Measurements from ENCODE around the gene RTP3. TPM values are rescaled to one million over a fixed set of nuclear protein-coding genes. Genes with fewer than 3 reads are reported as not detected.
"Not testable (repeated sequence)": the region's sequence is repeated elsewhere in the genome, so short reads cannot be mapped to it uniquely, and the experiment has no call there.

Gene RTP3
- total RNA-seq, 1 donor from 2014 or later: not detected

DNA sequence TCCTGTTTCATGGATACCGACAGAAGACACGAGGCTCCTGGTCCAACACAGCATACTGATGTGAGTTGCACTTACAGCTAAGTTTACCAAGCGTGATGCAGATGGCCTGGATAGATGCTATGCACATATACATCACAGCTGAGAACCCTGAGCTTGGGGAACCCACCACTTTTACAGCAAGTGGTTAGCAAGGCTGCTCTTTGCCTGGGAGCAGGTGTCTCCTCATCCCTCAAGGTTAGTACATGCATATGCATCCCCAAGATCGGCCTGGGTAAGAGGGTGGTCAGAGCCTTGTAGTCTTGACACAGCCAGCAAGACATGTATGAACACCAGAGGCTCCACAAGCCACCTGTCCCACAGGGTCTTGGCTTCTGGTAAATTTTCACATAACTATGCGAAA is 40.0 kb downstream of the RTP3 start:
- FAIRE-seq (no peak), DNase-seq (ENCODE audit: low read depth) (no peak)
- Histone ChIP-seq H3K27me3 (ENCODE audit: control insufficient read depth, insufficient read depth, low read length) (no peaks in the 10 kb centered on the region), H3K36me3 (ENCODE audit: control insufficient read depth, insufficient read depth, low read length) (no peaks in the 10 kb centered on the region), H3K4me3 (ENCODE audit: low read depth, low read length) (no peak overlapping the region)
- TF ChIP-seq, protein P1, sequence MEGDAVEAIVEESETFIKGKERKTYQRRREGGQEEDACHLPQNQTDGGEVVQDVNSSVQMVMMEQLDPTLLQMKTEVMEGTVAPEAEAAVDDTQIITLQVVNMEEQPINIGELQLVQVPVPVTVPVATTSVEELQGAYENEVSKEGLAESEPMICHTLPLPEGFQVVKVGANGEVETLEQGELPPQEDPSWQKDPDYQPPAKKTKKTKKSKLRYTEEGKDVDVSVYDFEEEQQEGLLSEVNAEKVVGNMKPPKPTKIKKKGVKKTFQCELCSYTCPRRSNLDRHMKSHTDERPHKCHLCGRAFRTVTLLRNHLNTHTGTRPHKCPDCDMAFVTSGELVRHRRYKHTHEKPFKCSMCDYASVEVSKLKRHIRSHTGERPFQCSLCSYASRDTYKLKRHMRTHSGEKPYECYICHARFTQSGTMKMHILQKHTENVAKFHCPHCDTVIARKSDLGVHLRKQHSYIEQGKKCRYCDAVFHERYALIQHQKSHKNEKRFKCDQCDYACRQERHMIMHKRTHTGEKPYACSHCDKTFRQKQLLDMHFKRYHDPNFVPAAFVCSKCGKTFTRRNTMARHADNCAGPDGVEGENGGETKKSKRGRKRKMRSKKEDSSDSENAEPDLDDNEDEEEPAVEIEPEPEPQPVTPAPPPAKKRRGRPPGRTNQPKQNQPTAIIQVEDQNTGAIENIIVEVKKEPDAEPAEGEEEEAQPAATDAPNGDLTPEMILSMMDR (IDR thresholded peaks at IDR 0.05; ENCODE audit: insufficient read depth, low read length, severe bottlenecking): no peak

DNA sequence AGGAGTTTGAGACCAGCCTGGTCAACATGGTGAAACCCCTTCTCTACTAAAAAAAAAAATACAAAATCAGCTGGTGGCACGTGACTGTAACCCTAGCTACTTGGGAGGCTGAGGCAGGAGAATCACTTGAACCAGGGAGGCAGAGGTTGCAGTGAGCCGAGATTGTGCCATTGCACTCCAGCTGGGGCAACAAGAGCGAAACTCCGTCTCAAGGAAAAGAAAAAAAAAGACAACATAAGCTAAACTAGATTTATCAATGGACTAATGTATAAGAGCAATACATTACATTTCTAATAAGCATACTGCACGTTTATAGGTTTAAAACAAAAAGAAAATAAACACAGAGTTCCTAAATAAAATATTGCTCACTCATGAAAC is 40.6 kb downstream of the RTP3 start:
- H3K4me3 ChIP-seq (ENCODE audit: low read depth, low read length); H3K36me3 ChIP-seq (ENCODE audit: control insufficient read depth, insufficient read depth, low read length); H3K27me3 ChIP-seq (ENCODE audit: control insufficient read depth, insufficient read depth, low read length); DNase-seq (ENCODE audit: low read depth); FAIRE-seq: not testable (repeated sequence)

DNA sequence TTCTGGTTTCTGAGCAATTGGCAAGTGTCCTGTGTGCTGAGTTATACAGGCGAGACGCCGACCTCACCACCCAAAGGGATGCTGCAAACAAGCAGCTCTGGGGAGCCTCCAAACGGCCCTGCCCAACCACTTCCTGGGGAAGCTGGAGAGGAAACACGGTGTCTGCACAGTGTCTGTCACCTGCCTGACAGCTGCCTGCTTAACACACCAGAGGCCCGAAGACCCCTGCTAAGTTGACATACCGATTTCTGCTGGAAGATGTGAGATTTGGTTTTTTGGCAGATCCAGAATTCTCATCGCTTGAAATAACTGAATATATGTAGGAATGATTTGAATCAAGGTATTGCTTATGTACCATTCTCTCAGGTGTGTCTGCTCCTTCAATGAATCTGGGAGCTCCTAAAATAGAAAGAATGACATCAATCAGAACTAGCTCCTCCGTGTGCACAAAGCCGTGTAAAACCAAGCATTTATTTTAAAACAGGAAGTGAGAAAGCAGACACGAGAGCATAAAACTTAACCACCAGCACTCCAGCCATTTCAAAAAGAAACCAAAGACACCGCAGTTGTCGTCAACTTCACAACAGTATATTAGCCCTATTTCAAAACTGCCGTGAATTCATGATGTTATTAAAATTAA is 41.1 kb downstream of the RTP3 start:
- no peaks in the 10 kb centered on the region for H3K36me3 ChIP-seq (ENCODE audit: control insufficient read depth, insufficient read depth, low read length)
- TF ChIP-seq, protein P1 (IDR thresholded peaks at IDR 0.05; ENCODE audit: insufficient read depth, low read length, severe bottlenecking): no peak
- no peak for DNase-seq (ENCODE audit: low read depth)
- no peak for FAIRE-seq
- H3K4me3 ChIP-seq (ENCODE audit: low read depth, low read length): no peak overlapping the region
- no peaks in the 10 kb centered on the region for H3K27me3 ChIP-seq (ENCODE audit: control insufficient read depth, insufficient read depth, low read length)

DNA sequence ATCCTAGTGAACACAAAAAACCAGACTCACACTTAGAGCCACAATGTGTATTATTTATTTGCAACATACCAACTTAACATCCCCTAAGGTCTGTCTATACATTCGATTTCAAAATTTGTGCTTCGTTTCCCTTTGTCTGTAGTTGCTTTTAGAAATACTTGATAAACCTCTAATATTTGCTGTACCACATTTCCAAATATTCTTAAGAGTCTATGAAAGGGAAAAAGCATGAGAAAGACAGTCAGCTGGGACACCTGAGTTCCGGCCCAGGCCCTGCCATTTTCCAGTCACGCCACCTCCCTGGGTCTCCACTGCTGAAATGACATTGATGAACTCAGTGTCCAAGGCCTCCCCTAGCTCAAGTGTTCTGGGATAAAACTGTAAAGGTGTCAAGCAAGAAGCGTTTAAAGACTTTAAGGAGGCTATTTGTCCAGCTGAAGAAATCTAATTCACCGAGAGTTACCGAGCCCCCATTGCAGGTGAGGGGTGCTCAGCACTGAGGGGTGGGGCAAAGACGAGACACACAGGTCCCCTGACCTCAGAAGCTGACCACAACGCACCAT is 41.7 kb downstream of the RTP3 start:
- no peaks in the 10 kb centered on the region for H3K27me3 ChIP-seq (ENCODE audit: control insufficient read depth, insufficient read depth, low read length)
- no peak for FAIRE-seq
- no peak for DNase-seq (ENCODE audit: low read depth)
- TF ChIP-seq, protein P1 (IDR thresholded peaks at IDR 0.05; ENCODE audit: insufficient read depth, low read length, severe bottlenecking): no peak
- no peaks in the 10 kb centered on the region for H3K36me3 ChIP-seq (ENCODE audit: control insufficient read depth, insufficient read depth, low read length)
- H3K4me3 ChIP-seq (ENCODE audit: low read depth, low read length): no peak overlapping the region

DNA sequence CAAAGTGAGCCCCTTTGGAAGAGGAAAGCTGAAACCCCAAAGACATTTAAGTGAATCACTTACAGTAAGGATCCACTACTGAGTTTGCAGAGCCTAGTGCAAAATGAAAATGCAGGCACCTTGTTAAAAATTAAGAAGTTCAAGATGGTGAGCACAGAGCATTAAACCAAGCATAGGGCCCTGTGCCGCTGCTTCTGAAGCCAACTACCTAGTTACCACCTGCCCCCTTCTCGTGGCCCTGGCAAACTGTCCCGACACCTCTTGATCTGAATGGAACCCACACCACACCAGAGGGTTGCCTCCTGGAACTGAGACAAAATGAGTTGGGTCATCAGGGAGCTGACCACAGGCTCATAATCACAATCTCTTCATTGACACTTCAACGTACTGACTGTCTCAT is 42.8 kb downstream of the RTP3 start:
- TF ChIP-seq, protein P1 (IDR thresholded peaks at IDR 0.05; ENCODE audit: insufficient read depth, low read length, severe bottlenecking): no peak
- no peak overlapping the region for H3K4me3 ChIP-seq (ENCODE audit: low read depth, low read length)
- no peaks in the 10 kb centered on the region for H3K27me3 ChIP-seq (ENCODE audit: control insufficient read depth, insufficient read depth, low read length)
- no peak for DNase-seq (ENCODE audit: low read depth)
- FAIRE-seq: no peak
- no peaks in the 10 kb centered on the region for H3K36me3 ChIP-seq (ENCODE audit: control insufficient read depth, insufficient read depth, low read length)

DNA sequence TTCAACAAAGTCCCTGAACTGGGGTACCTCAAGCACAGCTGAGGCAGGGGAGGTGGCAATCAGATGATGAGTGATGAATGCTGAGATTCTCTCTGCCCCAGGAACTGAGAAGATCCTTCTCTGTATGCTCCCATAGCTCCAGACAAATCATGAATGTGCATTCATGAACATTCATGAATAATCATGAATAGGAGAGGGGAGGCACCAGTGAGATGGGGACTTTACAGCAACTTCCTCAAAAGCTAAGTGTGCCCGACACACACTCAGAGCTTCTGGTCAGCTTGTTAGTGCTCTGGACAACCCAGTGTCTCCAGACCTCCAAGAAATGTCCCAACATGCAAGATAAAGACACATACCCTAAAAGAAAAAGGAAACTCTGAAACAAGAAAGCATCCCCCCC is 44.1 kb downstream of the RTP3 start:
- FAIRE-seq (no peak), DNase-seq (ENCODE audit: low read depth) (no peak)
- TF ChIP-seq, protein P1 (IDR thresholded peaks at IDR 0.05; ENCODE audit: insufficient read depth, low read length, severe bottlenecking): no peak
- Histone ChIP-seq H3K36me3 (ENCODE audit: control insufficient read depth, insufficient read depth, low read length) (no peaks in the 10 kb centered on the region), H3K27me3 (ENCODE audit: control insufficient read depth, insufficient read depth, low read length) (no peaks in the 10 kb centered on the region), H3K4me3 (ENCODE audit: low read depth, low read length) (no peak overlapping the region)
